Panc1 (cell line): ENCODE results near the gene ARMC10. TPM values are rescaled to one million over a fixed set of nuclear protein-coding genes. Genes with fewer than 3 reads are reported as not detected.

ENCODE experiments used
- ATAC-seq: fragments of 200-7000 bp; cut with Tn5 transposase; 2 replicates; pipeline ENCODE4 v1.9.1; 2020; ENCODE audit warnings: mild to moderate bottlenecking, moderate library complexity
- BruUV-seq: library from RNA; stranded (reverse); fragments of 400-500 nt; replicated peaks from 2 replicates; lab custom pipeline; 2021; lab: Mats Ljungman, UMichigan
- CTCF ChIA-PET: fragments of 300-600 bp; sonication (Branson Sonifier 250); formaldehyde crosslinking; loops from one replicate; lab custom pipeline; 2022; ENCODE audit warnings: antibody characterized with exemption; lab: Charles Lee
- POLR2A ChIA-PET: fragments of 300-600 bp; sonication (Branson Sonifier 250); formaldehyde crosslinking; loops from one replicate; lab custom pipeline; 2022; ENCODE audit warnings: antibody characterized with exemption; lab: Charles Lee
- DNase-seq: peaks from one replicate; pipeline ENCODE4 v3.0.0-alpha.2; 2010; ENCODE audit warnings: low read depth, low spot score
- H3K27ac ChIP-seq: 2 replicates; pipeline ENCODE4 v1.5.1; 2011; ENCODE audit warnings: mild to moderate bottlenecking, low read length, inconsistent platforms
- H3K27me3 ChIP-seq: fragments of 200-500 bp; sonication (Bioruptor generic); 2 replicates; pipeline ENCODE4 v1.6.0; 2014; ENCODE audit warnings: low read length, inconsistent platforms; ENCODE audit not compliant: control insufficient read depth, insufficient read depth
- H3K36me3 ChIP-seq: fragments of 200-500 bp; sonication (Bioruptor generic); 2 replicates; pipeline ENCODE4 v1.5.1; 2014; ENCODE audit warnings: inconsistent platforms, mild to moderate bottlenecking, low read length, moderate library complexity; ENCODE audit not compliant: control insufficient read depth, insufficient read depth
- H3K4me1 ChIP-seq: 2 replicates; pipeline ENCODE4 v1.5.1; 2011; ENCODE audit warnings: inconsistent platforms, mild to moderate bottlenecking, low read length, moderate library complexity; ENCODE audit not compliant: control insufficient read depth, insufficient read depth
- H3K4me3 ChIP-seq, 2 experiments: 2 replicates each; pipeline ENCODE4 v1.5.1; 2011 to 2012; ENCODE audit warnings: low read depth in 2 of 2, low read length in 2 of 2, mild to moderate bottlenecking in 2 of 2, inconsistent platforms in 1 of 2, moderate library complexity in 1 of 2
- H3K9me3 ChIP-seq: fragments of 200-500 bp; sonication (Bioruptor generic); 2 replicates; pipeline ENCODE4 v1.5.1; 2014; ENCODE audit warnings: low read depth, mild to moderate bottlenecking, inconsistent platforms, low read length, moderate library complexity; ENCODE audit not compliant: control insufficient read depth, insufficient read depth
- CTCF ChIP-seq: fragments of 450-650 bp; IDR thresholded peaks from 2 replicates; pipeline ENCODE4 v1.5.1; 2017; ENCODE audit warnings: mild to moderate bottlenecking
- POLR2AphosphoS5 ChIP-seq: IDR thresholded peaks from 2 replicates; pipeline ENCODE4 v1.6.1; 2012; ENCODE audit warnings: mild to moderate bottlenecking, low read depth, low read length, moderate library complexity
- REST ChIP-seq, 2 experiments: IDR thresholded peaks; 2 replicates each; pipeline ENCODE4 v1.6.1; 2011 to 2012; ENCODE audit warnings: low read depth in 2 of 2, control low read depth in 1 of 2, low read length in 1 of 2, mild to moderate bottlenecking in 1 of 2, moderate library complexity in 1 of 2; ENCODE audit not compliant: insufficient read depth in 1 of 2
- SIN3A ChIP-seq: IDR thresholded peaks from 2 replicates; pipeline ENCODE4 v1.6.1; 2012; ENCODE audit warnings: low read depth, mild to moderate bottlenecking, low read length, moderate library complexity, borderline replicate concordance; ENCODE audit not compliant: insufficient read depth
- TCF7L2 ChIP-seq: IDR thresholded peaks from 2 replicates; pipeline ENCODE4 v1.6.1; 2011; ENCODE audit warnings: mild to moderate bottlenecking, low read depth, low read length, inconsistent platforms
- in situ Hi-C: cut with HindIII; loops from 2 replicates; pipeline ENCODE4 v1.10.0; 2016; ENCODE audit warnings: low sequenced_read_pairs, low pct_unique_long_range_greater_than_20kb
- intact Hi-C: fragments of 100-400 bp; cut with micrococcal nuclease; formaldehyde crosslinking; loops from one replicate; pipeline ENCODE4 v1.10.0; 2022; ENCODE audit not compliant: unreplicated experiment
- total RNA-seq: library from RNA; stranded (reverse); gene quantifications from one replicate; pipeline ENCODE4 v1.2.1, GENCODE V29; 2021; ENCODE audit not compliant: unreplicated experiment

Gene ARMC10
- total RNA-seq, 1 experiment from 2014 or later, result 73.2 TPM

- DNase-seq (no peak), ATAC-seq (no peak)
- TF ChIP-seq TCF7L2 (no peak), SIN3A (no peak), REST (IDR thresholded peaks at IDR 0.05; ENCODE audit: insufficient read depth in 1 of 2, low read depth in 2 of 2, low read length in 1 of 2) (no peak), CTCF (no peak), POLR2AphosphoS5 (no peak)
- in situ Hi-C loops, result no loop called here
- H3K36me3 ChIP-seq, result no peaks in the 10 kb centered on the region
- H3K4me3 ChIP-seq, result no peak overlapping the region
- H3K4me1 ChIP-seq, result no peaks in the 10 kb centered on the region
- no peaks in the 10 kb centered on the region for H3K9me3 ChIP-seq
- H3K27me3 ChIP-seq, result no peaks in the 10 kb centered on the region
- intact Hi-C loops, result no loop called here
- H3K27ac ChIP-seq, result peak overlapping the region; percentile 41; the same call in 1 of the 2 replicates
- ChIA-PET POLR2A (no interaction called here), CTCF (no interaction called here)
- no TSS peak for BruUV-seq
Measured at GRCh38 chr7:103031024-103031423, 43.9 kb upstream of the ARMC10 start.

GRCh38 chr7:103031781-103032180, 43.2 kb upstream of the ARMC10 start:
- in situ Hi-C loops, result no loop called here
- intact Hi-C loops, result no loop called here
- ATAC-seq, result no peak

More at GRCh38 chr7:103031781-103032180, 43.2 kb upstream of the ARMC10 start:
- Histone ChIP-seq H3K9me3 (no peaks in the 10 kb centered on the region), H3K4me3 (no peak overlapping the region), H3K36me3 (no peaks in the 10 kb centered on the region), H3K27ac (no peak overlapping the region), H3K4me1 (no peaks in the 10 kb centered on the region), H3K27me3 (no peaks in the 10 kb centered on the region)
- DNase-seq, result no peak
- CTCF ChIA-PET, result no interaction called here
- POLR2A ChIA-PET, result no interaction called here
- no peak for TF ChIP-seq REST (IDR thresholded peaks at IDR 0.05; ENCODE audit: insufficient read depth in 1 of 2, low read depth in 2 of 2, low read length in 1 of 2)
- no peak for TF ChIP-seq SIN3A
- TF ChIP-seq TCF7L2, result no peak
- no peak for TF ChIP-seq POLR2AphosphoS5
- TF ChIP-seq CTCF, result no peak
- BruUV-seq, result no TSS peak
